HG03520 (cell line): ENCODE data around the gene DENND4A.
"Not testable (repeated sequence)": the region's sequence is repeated elsewhere in the genome, so short reads cannot be mapped to it uniquely, and the experiment has no call there.

Experiments used
- ATAC-seq: cut with Tn5 transposase; IDR thresholded peaks from one replicate; pipeline ENCODE4 v1.9.1; 2021; ENCODE audit warnings: mild to moderate bottlenecking, moderate library complexity; ENCODE audit not compliant: unreplicated experiment

DENND4A gene

GRCh38 chr15:65641768-65642475, 150.2 kb downstream of the DENND4A start:
- no peak for ATAC-seq

GRCh38 chr15:65639509-65639908, 152.6 kb downstream of the DENND4A start:
- ATAC-seq = no peak

GRCh38 chr15:65638681-65639089, 153.4 kb downstream of the DENND4A start:
- ATAC-seq = no peak

- no peak for ATAC-seq
Measured at GRCh38 chr15:65638109-65638508, 154.0 kb downstream of the DENND4A start.

GRCh38 chr15:65634356-65634755, 157.7 kb downstream of the DENND4A start:
- no peak for ATAC-seq

GRCh38 chr15:65633752-65634151, 158.3 kb downstream of the DENND4A start:
- ATAC-seq = no peak

GRCh38 chr15:65632780-65633375, 159.2 kb downstream of the DENND4A start:
- ATAC-seq = no peak

GRCh38 chr15:65631503-65631902, 160.6 kb downstream of the DENND4A start:
- no peak for ATAC-seq

- no peak for ATAC-seq
Measured at GRCh38 chr15:65630760-65631159, 161.3 kb downstream of the DENND4A start.

- ATAC-seq = no peak
Measured at GRCh38 chr15:65629548-65629947, 162.5 kb downstream of the DENND4A start.

GRCh38 chr15:65626856-65627255, 165.2 kb downstream of the DENND4A start:
- no peak for ATAC-seq

- ATAC-seq = no peak
Measured at GRCh38 chr15:65623103-65623502, 169.0 kb downstream of the DENND4A start.

GRCh38 chr15:65621638-65622037, 170.5 kb downstream of the DENND4A start, which contains the start of gene SLC24A1:
SLC24A1 (plus strand) TSS chr15:65621938; CDS start chr15:65624081, 2,143 bp downstream.
- ATAC-seq = no peak

- no peak for ATAC-seq
Measured at GRCh38 chr15:65620833-65621232, 171.3 kb downstream of the DENND4A start.

- no peak for ATAC-seq
Measured at GRCh38 chr15:65619626-65620290, 172.3 kb downstream of the DENND4A start.

GRCh38 chr15:65618560-65619109, 173.5 kb downstream of the DENND4A start:
- ATAC-seq = no peak

GRCh38 chr15:65615887-65616286, 176.2 kb downstream of the DENND4A start:
- ATAC-seq = not testable (repeated sequence)

- ATAC-seq = no peak
Measured at GRCh38 chr15:65612949-65613744, 178.9 kb downstream of the DENND4A start.

GRCh38 chr15:65612616-65612946, 179.5 kb downstream of the DENND4A start:
- ATAC-seq = no peak

GRCh38 chr15:65611888-65612615, 180.0 kb downstream of the DENND4A start:
- ATAC-seq = no peak
